Measurements from ENCODE around the gene CALY.

DNA sequence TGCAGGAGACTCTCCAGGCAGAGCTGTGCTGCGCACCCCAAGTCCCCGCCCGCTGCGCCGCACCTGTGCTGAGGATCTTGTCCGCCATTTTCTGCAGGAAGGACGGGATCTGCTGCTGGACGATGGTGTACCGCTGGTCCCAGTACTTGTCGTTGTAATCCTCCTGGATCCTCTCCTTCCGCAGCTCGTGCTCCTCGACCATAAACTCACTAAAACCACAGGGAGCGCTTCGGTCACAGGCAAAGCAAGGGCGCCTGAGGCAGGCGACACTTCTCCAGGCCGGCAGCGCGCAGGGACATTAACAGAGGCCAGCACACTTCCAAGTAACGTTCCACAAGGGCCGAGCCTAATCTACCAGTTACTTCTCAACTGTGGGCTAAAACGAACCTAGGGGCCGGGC, 46.9 kb downstream of the CALY start:
- TF ChIP-seq, protein P1, sequence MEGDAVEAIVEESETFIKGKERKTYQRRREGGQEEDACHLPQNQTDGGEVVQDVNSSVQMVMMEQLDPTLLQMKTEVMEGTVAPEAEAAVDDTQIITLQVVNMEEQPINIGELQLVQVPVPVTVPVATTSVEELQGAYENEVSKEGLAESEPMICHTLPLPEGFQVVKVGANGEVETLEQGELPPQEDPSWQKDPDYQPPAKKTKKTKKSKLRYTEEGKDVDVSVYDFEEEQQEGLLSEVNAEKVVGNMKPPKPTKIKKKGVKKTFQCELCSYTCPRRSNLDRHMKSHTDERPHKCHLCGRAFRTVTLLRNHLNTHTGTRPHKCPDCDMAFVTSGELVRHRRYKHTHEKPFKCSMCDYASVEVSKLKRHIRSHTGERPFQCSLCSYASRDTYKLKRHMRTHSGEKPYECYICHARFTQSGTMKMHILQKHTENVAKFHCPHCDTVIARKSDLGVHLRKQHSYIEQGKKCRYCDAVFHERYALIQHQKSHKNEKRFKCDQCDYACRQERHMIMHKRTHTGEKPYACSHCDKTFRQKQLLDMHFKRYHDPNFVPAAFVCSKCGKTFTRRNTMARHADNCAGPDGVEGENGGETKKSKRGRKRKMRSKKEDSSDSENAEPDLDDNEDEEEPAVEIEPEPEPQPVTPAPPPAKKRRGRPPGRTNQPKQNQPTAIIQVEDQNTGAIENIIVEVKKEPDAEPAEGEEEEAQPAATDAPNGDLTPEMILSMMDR (IDR thresholded peaks at IDR 0.05; ENCODE audit: insufficient read depth, low read length, poor library complexity, severe bottlenecking): no peak
- TF ChIP-seq EZH2phosphoT487 (conservative IDR thresholded peaks at IDR 0.05; ENCODE audit: low read length): no peak
